Subcutaneous abdominal adipose tissue (tissue), 5 donors: ENCODE data around the gene SEMA6B.
A peak's percentile ranks its signal among the peaks of the same experiment; 100 is the strongest.

Experiments
- H3K27ac ChIP-seq: one replicate; pipeline ENCODE4 v1.7.0; 2013; ENCODE audit warnings: low read depth, mild to moderate bottlenecking, inconsistent platforms, low read length, moderate library complexity
- H3K27me3 ChIP-seq, 5 donors: one replicate each; pipeline ENCODE4 v1.7.0; 2013; ENCODE audit warnings: low read length in 5 of 5, inconsistent platforms in 1 of 5; ENCODE audit not compliant: control insufficient read depth in 5 of 5, insufficient read depth in 4 of 5
- H3K36me3 ChIP-seq, 5 donors: one replicate each; pipeline ENCODE4 v1.7.0; 2013; ENCODE audit warnings: low read length in 5 of 5; ENCODE audit not compliant: control insufficient read depth in 5 of 5, insufficient read depth in 5 of 5
- H3K4me1 ChIP-seq, 5 donors: one replicate each; pipeline ENCODE4 v1.7.0; 2013; ENCODE audit warnings: low read length in 5 of 5, mild to moderate bottlenecking in 3 of 5, moderate library complexity in 1 of 5; ENCODE audit not compliant: control insufficient read depth in 5 of 5, insufficient read depth in 5 of 5
- H3K4me3 ChIP-seq, 5 donors: one replicate each; pipeline ENCODE4 v1.7.0; 2013; ENCODE audit warnings: low read length in 5 of 5, low read depth in 1 of 5
- H3K9ac ChIP-seq, 5 donors: one replicate each; pipeline ENCODE4 v1.7.0; 2013; ENCODE audit warnings: low read length in 5 of 5, mild to moderate bottlenecking in 4 of 5, moderate library complexity in 3 of 5
- H3K9me3 ChIP-seq, 5 donors: one replicate each; pipeline ENCODE4 v1.7.0; 2013; ENCODE audit warnings: low read length in 5 of 5; ENCODE audit not compliant: control insufficient read depth in 5 of 5
- donor health status: healthy.
- donor health status: healthy.
- donor health status: healthy.
- donor health status: healthy.
- donor health status: healthy.

The SEMA6B gene

DNA sequence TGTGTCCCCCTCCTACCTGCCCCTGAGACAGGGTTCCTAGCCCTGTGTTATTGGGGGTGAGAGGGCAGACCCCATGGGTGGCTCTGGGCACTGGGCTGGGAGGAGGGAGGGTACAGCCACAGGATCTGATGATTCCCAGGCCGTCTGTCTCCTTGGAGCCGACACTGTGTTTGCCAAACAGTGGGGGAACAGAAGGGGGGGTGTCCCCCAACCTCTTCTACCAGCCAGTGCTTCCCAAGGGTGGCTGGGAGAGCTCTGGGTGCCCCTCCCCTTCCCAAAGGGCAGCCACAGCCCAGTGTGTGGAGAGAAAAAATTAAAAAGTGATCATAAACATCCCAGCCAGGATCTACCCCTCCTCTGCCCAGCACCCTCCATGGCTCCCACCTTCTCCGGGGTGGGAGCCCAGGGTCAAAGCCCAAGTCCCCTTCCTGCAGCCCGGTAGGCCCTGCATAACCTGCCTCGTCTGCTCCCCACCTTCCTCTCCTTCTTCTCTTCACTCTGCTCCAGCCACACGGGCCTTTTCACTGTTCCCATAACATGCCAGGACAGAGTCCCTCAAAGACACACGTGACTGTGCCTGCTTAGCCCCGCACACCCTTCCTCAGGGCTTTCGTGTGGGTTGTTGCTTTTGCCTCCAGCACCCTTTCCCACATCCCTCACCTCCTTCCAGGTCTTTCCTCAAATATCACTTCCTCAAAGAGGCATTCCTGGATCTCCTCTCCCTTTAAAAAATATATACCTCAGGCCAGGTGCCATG is 39.8 kb downstream of the SEMA6B start:
- Histone ChIP-seq H3K9me3 (no peaks in the 10 kb centered on the region), H3K27ac (peak overlapping the region; percentile 97), H3K27me3 (peaks cover 0 to 2% (median 0%) of the 10 kb centered on the region in 5 donors), H3K36me3 (peaks cover 0 to 28% (median 12%) of the 10 kb centered on the region in 5 donors), H3K9ac (peak overlapping the region; percentile 15 to 79 (median 73)), H3K4me3 (peak overlapping the region in 2 of 5 donors; percentile 81 to 94), H3K4me1 (peaks cover 14 to 81% (median 70%) of the 10 kb centered on the region in 5 donors)

DNA sequence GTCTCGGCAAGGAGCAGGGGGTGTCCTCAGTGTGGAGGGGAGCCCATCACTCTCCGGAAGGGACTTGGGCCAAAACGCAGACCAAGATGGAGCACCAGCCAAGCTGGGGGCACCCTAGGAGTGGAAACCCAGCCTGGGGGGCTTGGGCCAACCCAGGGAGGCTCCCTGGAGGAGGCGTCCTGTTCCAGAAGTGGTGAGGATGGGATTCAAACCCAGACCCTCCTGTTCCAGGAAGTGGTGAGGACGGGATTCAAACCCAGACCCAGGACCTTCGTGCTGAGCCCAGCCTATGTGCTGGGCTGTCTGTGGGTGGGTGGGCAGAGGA is 40.4 kb downstream of the SEMA6B start:
- peak overlapping the region; percentile 46 to 94 (median 73) for H3K4me3 ChIP-seq
- peak overlapping the region; percentile 97 for H3K27ac ChIP-seq
- H3K36me3 ChIP-seq = peaks cover 0 to 28% (median 12%) of the 10 kb centered on the region in 5 donors
- no peaks in the 10 kb centered on the region for H3K9me3 ChIP-seq
- H3K4me1 ChIP-seq = peaks cover 14 to 81% (median 70%) of the 10 kb centered on the region in 5 donors
- H3K9ac ChIP-seq = peak overlapping the region; percentile 15 to 79 (median 73)
- peaks cover 0 to 2% (median 0%) of the 10 kb centered on the region in 5 donors for H3K27me3 ChIP-seq

DNA sequence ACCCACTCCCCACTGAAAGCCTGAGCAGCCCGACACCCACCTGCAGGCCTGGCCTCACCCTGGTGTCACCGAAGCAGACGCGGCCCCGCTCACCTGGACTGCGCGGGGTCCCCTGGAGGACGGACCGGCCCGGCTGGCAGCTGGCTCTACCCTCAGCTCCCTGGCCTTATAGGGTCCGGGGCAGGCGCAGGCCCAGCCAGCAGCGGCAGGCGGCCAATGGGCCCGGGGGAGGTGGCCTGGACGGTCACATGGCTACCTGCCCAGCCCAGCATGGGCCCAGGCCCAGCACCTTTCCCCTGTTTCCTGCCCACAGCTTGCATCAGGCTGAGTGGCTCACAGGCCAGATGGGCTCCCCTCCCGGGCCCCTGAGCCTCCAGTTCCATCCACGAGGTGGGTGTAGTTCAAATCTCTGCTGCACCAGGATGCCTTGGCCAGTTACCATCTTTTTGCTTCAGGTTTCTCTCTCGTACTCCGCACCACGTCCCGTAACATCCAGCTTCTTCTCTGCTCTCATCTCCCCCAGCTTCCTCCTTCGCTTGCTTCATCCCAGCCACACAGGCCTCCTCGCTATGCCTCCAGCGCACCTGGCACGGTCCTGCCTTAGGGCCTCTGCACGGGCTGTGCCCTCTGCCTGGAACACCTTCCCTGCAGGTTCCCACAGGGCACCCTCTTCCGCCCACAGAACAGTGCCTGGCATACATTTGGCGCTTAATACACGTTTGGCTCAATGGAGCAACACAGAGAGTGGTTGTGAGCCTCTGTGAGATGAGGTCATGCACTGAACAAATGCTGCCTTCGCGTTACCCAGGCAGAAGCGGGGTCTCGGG is 40.9 kb downstream of the SEMA6B start, which contains the start of gene PLIN4:
Gene PLIN4, minus strand, starts transcription at position 142 of the 827 bp plus-strand sequence. CDS start 214 bp downstream, outside the sequence.
- Histone ChIP-seq H3K27ac (peak within 1 kb of the TSS; percentile 97), H3K9ac (peak within 1 kb of the TSS; percentile 15 to 95 (median 75)), H3K36me3 (peaks cover 0 to 33% (median 17%) of the 10 kb centered on the region in 5 donors), H3K9me3 (no peaks in the 10 kb centered on the region), H3K27me3 (peaks cover 0 to 2% (median 0%) of the 10 kb centered on the region in 5 donors), H3K4me1 (peaks cover 14 to 80% (median 71%) of the 10 kb centered on the region in 5 donors), H3K4me3 (peak within 1 kb of the TSS; percentile 63 to 96 (median 81))

DNA sequence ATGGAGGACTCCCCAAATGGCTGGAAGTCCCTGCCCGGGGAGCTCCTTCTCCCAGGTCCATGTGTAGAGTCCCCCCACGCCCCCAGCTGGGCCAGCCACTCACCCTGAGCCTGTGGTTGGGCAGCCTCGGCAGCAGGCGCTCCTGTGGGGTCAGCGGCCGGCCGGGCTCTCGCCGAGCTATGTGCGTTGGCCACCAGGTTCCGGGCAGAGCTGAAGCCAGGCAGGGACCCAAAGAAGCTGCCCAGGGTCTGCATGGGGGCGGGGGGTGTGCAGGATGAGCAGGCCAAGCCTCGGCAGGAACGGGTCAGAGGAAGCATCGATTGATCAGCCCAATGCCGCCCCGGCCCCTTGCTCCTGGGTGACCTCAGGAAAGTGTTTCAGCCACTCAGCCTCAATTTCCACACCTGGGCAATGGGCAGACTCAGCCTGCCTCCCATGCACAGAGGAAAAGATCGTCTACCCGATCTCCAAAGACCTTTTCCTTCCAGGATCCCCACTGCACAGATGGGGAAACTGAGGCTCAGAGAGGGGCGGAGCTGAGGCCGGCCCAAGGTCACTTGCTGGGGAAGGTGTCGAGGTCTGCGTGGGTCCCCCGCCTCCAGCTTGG is 41.9 kb downstream of the SEMA6B start:
- Histone ChIP-seq H3K4me1 (peaks cover 14 to 75% (median 64%) of the 10 kb centered on the region in 5 donors), H3K9ac (peak overlapping the region; percentile 15 to 95 (median 75))

DNA sequence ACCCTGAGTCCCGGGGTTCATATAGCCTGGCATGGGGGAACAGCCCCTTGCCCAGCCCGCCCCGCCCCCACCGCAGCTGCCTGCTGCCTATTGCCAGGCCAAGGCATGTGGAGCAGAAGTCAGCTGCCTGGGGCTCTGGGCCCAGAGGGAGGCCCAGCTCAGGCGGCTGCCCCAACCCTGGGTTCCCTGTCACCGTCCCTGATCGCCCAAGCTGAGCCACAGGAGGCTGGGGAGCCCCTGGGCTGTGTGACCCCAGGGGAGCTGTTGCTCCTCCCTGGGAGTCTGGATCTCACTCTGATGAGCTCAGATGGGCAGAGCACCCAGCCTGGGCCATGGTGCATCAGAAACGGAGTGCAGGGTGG is 42.6 kb downstream of the SEMA6B start:
- peak overlapping the region; percentile 97 for H3K27ac ChIP-seq
- peak overlapping the region; percentile 63 to 95 (median 81) for H3K4me3 ChIP-seq
- peaks cover 11 to 68% (median 58%) of the 10 kb centered on the region in 5 donors for H3K4me1 ChIP-seq
- H3K36me3 ChIP-seq = peaks cover 0 to 44% (median 26%) of the 10 kb centered on the region in 5 donors
- H3K27me3 ChIP-seq = peaks cover 0 to 2% (median 0%) of the 10 kb centered on the region in 5 donors
- peak overlapping the region; percentile 33 to 95 (median 75) for H3K9ac ChIP-seq
- H3K9me3 ChIP-seq = no peaks in the 10 kb centered on the region

More for the DNA sequence above, 41.9 kb downstream of the SEMA6B start:
- Histone ChIP-seq H3K36me3 (peaks cover 0 to 38% (median 25%) of the 10 kb centered on the region in 5 donors), H3K27ac (peak overlapping the region; percentile 97), H3K4me3 (peak overlapping the region; percentile 63 to 96 (median 81)), H3K27me3 (peaks cover 0 to 2% (median 0%) of the 10 kb centered on the region in 5 donors), H3K9me3 (no peaks in the 10 kb centered on the region)

DNA sequence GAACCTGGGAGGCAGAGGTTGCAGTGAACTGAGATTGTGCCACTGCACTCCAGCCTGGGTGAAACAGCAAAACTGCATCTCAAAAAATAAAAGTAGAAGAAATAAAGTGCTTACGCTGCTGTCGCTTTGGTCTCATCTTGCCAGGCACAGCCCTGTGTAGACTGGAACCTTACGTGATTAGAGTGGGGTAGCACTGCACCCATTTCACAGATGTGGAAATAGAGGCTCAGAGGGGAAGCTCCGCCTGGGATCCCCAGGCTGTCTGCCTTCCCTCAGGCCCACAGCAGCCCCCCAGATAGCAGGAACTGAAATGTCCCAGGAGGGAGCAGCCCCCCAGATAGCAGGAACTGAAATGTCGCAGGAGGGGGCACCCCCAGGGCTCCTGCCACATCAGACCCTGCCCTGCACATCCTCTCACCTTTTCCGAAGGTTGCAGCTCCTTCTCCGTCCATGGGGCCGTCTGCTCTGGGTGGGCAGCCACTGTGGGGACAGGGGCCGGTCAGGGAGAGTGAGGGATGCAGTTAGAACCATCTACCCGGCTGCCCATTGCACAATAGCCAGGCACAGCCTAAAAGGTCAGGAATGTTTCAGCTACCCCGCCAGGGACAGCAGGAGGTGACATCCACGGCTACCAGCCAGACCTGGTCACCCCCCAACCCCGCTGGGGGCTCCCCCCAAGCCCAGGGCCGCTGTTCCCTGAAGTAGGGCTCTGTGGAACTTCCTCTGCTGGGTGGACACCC is 43.1 kb downstream of the SEMA6B start:
- Histone ChIP-seq H3K4me3 (peak overlapping the region; percentile 63 to 95 (median 81)), H3K36me3 (peaks cover 0 to 45% (median 26%) of the 10 kb centered on the region in 5 donors), H3K9ac (peak overlapping the region in 4 of 5 donors; percentile 33 to 95 (median 67)), H3K4me1 (peaks cover 9 to 63% (median 52%) of the 10 kb centered on the region in 5 donors), H3K9me3 (no peaks in the 10 kb centered on the region), H3K27me3 (peaks cover 0 to 2% (median 0%) of the 10 kb centered on the region in 5 donors), H3K27ac (peak overlapping the region; percentile 97)

DNA sequence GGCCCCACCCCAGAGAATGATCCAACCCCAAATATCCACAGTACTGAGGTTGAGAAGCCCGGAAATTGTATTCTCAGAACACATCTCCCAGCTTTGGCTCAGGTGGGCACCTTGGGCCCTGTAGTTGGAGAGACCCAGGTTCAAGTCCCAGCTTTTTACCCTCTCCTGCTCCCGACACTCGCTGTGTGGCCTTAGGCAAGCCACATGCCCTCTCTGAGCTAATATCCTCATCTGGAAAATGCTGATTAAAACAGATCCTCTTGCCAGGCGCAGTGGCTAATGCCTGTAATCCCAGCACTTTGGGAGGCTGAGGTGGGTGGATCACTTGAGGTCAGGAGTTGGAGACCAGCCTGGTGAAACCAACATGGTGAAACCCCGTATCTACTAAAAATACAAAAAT is 43.8 kb downstream of the SEMA6B start:
- Histone ChIP-seq H3K4me3 (peak overlapping the region; percentile 63 to 95 (median 81)), H3K36me3 (peaks cover 0 to 49% (median 26%) of the 10 kb centered on the region in 5 donors), H3K4me1 (peaks cover 6 to 62% (median 46%) of the 10 kb centered on the region in 5 donors)

DNA sequence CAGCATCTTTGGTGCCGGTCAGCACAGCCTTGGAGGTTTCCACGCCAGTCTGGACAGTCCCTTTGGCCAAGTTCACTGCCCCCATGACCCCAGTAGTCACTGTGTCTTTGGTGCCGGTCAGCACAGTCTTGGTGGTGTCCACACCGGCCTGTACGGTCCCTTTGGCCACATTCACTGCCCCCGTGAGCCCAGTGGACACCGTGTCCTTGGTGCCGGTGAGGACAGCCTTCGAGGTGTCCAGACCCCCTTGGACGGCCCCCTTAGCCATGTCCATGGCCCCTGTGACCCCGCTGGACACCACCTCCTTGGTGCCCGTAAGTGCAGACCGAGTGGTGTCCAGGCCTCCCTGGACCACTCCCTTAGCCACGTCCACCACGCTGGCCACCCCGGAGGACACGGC is 46.2 kb downstream of the SEMA6B start:
- Histone ChIP-seq H3K27me3 (no peaks in the 10 kb centered on the region), H3K9me3 (peaks cover 0 to 3% (median 0%) of the 10 kb centered on the region in 5 donors), H3K4me1 (peaks cover 0 to 52% (median 33%) of the 10 kb centered on the region in 5 donors), H3K4me3 (peak overlapping the region in 4 of 5 donors; percentile 24 to 68 (median 49)), H3K27ac (peak overlapping the region; percentile 30), H3K36me3 (peaks cover 0 to 53% (median 31%) of the 10 kb centered on the region in 5 donors), H3K9ac (peak overlapping the region in 1 of 5 donors; percentile 66)

More for the DNA sequence above, 43.8 kb downstream of the SEMA6B start:
- peaks cover 0 to 2% (median 0%) of the 10 kb centered on the region in 5 donors for H3K27me3 ChIP-seq
- H3K27ac ChIP-seq = peak overlapping the region; percentile 97
- peaks cover 0 to 2% (median 0%) of the 10 kb centered on the region in 5 donors for H3K9me3 ChIP-seq
- peak overlapping the region in 3 of 5 donors; percentile 20 to 95 (median 86) for H3K9ac ChIP-seq

DNA sequence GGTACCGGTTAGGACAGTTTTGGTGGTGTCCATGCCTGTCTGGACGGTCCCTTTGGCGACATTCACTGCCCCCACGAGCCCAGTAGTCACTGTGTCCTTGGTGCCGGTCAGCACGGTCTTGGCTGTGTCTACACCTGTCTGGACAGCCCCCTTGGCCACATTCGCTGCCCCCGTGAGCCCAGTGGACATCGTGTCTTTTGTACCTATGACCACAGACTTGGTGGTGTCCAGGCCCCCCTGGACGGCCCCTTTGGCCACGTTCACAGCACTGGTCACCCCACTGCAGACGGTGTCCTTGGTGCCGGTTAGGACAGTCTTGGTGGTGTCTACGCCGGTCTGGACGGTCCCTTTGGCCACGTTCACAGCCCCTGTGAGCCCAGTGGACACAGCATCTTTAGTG is 47.4 kb downstream of the SEMA6B start:
- Histone ChIP-seq H3K9me3 (peaks cover 0 to 3% (median 0%) of the 10 kb centered on the region in 5 donors), H3K4me1 (peaks cover 0 to 53% (median 34%) of the 10 kb centered on the region in 5 donors), H3K36me3 (peaks cover 0 to 62% (median 38%) of the 10 kb centered on the region in 5 donors), H3K9ac (peak overlapping the region in 1 of 5 donors; percentile 13), H3K4me3 (peak overlapping the region in 2 of 5 donors; percentile 13 to 67), H3K27me3 (no peaks in the 10 kb centered on the region), H3K27ac (peak overlapping the region; percentile 6)
